HG03025 (cell line): ENCODE data around the gene PLEKHM3.

ENCODE experiments used
- ATAC-seq: cut with Tn5 transposase; IDR thresholded peaks from one replicate; pipeline ENCODE4 v1.9.1; 2021; ENCODE audit warnings: mild to moderate bottlenecking, moderate library complexity; ENCODE audit not compliant: unreplicated experiment, low FRiP score

The PLEKHM3 gene

DNA sequence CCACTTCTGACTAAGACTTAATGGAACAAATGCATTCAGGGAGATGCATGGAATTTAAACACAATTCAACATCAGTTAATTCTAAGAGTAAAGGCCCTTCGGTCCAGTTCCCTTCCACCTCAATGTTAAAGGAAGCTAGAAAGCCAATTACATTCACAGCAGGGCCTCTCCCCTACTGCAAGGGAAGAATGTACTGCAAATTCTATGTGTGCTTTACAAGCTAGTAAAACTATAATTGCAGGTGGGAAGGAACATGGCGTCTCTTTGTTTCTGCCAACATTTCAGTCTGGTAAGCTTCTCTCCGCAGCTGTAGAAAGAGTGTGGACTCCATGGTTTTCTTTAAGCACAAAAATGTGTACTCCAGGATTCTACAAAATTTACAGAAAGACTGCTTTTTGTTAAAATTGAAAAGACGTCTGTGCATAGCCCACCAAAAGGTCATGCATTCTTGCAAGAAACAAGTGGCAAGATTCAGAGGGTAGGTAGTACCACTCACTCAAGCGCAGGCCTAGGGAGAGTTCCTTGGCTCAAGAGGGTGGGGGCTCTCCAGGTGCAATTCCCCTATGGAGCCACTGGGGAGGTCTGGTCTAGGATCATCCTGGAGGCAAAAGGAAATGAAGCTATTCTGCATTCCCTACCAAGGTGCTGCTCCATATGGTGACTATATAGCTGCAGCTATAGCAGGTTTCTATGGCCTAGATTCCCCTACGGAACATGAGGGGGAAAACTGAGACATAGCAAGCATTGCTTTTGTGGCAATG, 128.6 kb downstream of the PLEKHM3 start:
- no peak for ATAC-seq

DNA sequence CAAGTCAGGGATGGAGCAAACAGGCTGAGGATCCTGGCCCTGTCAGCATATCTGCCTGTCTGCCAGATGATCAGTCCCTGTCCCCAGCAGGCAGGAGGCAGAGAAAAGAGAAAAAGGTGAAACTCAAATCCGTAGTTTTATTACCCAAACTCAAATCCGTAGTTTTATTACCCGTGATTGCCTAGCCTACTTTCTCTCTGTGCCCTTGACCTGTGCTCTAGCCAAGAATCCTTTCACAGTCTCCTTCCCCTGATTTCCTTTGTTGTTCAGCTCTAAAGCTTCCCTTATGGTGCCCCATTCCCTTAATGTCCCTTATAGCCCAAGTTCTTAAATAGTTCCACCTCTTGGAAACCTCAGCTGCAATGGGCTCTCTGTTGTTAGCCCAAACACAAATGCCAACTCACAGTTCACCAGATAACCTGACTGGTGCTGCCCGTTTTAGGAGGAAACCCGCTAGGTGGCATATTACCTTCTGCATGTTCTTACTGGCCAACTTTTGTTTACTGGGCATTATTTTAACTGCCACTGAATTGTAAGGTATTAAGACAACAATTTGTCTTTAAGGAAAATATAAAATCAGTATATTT, 130.0 kb downstream of the PLEKHM3 start:
- no peak for ATAC-seq

DNA sequence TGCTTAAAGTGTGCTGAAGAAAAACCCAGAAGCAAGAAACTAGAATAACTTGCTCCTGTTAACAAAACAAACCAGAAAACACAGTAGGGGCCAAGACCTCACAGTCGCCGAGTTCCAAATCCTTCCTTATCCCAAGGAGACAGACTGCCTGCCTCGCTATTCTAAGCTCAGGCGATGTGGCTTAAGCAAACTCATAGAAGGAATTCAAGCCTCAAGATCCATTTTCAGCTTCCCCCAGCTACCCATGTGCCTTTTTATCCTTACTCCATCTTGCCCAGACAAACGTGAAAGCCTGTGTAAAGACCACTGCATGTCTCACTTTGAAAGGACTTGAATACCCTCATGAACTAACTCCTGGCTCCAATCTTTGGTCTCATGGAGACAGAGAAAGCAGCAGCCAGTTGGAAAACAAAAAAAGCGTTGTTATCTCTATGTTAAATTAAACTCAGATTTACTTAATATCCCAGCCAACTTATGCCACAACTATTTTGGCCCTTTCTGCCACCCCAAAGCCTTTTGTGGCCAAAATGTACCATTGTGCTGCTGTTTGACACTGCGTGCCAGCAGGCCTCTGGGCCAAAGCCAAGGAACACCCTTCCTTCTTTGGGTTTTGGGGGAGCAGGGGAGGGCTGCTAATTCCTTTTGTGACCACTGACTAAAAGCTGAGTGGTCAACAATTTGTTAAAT, 132.5 kb downstream of the PLEKHM3 start:
- no peak for ATAC-seq

DNA sequence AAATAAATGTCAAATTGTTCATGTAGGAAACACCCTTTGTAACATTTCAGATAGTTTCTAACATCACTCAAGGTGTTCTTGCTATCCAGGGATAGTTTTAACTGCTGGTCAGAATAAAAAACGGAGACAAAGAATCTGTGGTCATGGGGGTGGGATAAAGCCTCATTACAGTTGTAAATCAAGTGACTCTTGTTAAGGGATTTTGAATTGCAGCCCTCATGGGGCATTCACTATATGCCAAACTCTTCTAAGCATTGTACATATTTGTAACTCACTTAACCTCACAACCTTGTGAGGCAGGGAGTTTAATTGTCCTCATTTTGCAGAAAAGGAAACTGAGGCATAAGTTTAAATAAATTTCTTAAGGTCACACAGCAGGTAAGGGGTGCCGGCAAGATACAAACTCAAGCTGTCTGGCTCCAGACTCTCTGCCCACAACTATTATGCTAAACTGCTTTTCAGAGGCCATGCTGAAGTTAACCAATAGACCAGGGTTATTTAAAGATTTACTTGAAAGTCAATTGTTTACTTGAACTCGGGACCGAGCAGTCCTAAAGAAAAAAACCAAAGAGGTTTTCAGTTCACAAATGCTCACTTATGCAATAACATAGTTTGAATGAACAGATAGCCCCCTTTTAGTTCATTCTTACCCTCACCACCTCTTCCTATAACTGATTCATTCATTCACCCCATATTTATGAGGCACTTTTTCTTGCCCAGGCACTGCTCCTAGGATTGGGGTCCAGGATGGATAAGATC, 134.1 kb downstream of the PLEKHM3 start:
- ATAC-seq, result no peak

DNA sequence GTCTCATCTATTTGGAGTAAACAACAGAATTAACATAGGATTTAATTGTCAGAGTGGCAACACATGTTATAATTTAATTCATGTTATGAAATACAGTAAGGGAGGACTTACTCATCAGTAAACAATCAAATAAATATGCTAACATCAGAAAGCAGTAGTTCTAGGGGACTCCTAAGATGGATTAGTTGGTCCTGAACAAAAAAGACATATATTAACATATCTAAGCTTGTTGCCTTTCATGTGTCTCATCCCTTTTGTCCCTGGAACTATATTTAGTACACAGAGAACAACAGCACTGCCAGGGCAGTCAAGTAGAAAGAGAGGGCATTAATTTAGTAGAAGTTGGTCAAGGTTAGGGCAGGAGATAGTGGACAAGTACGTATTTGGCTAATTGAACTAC, 137.8 kb downstream of the PLEKHM3 start:
- ATAC-seq, result no peak

DNA sequence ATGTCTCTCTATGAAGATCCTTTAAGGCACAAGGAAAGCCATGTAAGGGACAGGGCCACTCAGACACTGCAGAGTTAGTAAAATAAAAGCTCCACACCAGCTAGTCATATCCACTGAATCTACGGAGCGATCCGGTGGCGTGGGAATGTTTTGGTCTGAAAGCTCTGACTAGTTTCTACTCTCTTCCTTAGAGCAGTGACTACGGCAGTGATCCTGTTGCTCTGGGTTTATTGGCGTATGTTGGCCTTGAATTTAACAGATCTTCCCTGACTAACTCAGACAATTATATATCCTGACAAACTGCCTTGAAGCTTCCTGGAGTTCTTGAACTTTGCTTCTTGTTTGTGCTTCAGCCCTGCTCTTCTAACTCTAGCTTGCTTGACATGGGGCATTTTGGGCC, 140.3 kb downstream of the PLEKHM3 start:
- ATAC-seq, result no peak

DNA sequence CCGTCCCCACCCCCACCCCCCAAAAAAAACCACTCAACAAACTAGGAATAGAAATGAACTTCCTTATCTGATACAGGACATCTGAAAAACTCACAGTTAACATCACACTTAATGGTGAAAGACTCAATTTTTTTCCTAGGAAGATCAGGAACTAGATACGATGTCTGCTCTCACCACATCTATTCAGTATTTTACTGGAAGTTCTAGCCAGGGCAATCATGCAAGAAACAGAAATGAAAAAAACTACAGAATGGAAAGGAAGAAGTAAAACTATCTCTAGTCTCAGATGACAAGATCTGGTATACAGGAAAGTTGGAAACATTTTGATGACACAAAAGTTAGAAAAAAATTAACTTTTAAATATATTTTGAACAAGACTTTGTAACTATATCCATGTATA, 141.2 kb downstream of the PLEKHM3 start:
- no peak for ATAC-seq

DNA sequence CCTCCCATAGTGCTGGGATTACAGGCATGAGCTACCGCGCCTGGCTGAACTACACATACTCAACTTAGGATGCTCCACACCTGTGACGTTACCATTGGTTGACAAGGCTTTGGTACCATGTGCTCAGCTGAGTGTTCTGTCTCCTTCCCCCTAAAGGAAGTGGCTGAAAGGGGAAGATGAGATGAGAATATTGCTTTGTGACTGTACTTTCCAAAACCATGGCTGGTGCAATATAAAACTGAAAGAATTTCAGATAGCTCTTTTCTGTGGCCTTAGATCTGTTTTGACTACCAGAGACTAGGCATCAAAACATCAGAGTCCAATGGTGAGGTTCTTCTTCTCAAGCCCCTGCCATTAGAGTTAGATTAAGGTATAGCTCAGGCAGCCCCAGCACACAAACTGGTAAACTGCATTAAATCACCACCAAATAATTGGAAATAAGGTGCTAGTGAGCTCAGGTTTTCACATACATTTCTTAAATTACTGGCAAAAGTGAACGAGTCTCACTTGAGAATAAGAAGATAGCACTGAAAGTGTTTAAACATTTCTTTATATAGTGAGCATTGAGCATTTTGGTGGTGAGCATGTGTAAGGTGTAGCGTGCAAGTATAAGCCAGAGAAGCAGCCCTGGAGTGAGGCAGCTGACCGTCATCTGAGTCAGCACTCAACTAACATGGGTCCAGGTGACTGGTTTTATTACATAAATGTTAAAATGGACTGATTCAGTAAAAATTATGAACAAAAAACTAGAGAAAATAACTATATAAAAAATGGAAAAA, 142.1 kb downstream of the PLEKHM3 start:
- ATAC-seq, result no peak

DNA sequence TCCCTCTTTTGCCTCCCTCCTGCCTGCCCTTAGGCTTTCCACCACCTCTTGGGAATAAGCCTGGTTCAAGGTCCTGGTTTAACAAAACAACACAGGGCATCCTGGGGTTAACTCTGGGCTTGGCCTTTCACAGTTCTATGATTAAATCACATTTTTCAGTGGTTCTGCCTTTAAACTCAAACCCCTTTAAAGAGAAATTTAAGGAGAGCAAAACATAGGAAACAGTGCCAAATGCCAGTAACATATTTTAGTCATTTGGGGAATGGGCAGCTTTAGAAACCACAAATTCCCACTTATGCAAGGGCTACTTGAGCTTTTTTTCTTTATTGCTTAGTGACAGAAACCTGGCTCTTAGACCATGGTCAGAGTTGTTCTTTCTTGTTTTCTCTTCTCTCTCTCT, 143.4 kb downstream of the PLEKHM3 start:
- ATAC-seq, result no peak

DNA sequence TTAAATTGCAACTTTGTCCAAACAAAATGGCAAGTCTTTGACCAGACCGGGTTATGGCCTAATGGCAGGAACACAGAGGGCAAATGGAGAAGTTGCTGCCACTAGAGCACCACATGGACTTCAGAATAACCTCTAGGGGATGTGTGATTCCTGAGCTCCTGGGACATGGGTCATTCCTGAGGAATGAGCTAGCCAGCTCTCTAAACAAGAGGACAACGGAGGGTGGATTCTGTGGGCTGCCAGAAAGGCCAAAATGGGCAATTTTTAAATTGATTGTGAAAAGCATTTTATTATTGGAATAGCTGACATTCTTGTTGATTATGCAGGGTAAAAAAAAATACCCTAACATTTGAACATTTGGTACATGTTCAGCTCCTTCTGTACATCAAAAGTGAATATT, 145.8 kb downstream of the PLEKHM3 start:
- no peak for ATAC-seq

DNA sequence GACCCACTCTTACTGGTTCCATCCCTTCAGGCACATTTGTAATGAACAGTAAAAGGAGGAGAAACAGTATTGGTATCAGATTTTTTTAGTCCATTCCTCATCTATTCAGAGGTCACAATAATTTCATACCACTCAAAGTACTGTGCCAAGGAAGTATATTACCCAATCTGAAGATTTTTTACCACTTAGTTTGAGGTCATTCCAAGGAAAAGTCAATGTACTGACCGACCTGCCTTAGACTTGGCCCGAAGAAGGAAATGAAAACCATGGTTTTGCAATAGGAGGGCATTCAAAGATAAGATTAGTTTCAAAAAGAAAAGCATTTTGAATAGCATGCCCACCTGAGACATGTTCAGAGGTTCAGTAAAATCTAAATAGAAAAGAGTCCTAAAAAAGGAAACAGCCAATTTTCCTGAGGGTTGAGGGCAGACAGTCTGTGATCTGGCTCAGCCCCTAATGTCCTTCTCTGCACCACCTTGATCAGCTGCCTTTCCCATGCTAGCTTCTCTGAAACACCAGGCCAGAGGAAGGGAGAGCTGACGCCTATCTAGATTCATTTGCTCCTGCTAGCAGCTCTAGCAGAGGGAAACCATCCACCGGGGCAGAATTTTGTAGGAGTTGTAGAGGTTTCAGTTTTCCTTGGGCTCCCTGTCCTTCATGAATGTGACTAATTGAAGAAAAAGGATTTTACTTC, 148.3 kb downstream of the PLEKHM3 start:
- no peak for ATAC-seq

DNA sequence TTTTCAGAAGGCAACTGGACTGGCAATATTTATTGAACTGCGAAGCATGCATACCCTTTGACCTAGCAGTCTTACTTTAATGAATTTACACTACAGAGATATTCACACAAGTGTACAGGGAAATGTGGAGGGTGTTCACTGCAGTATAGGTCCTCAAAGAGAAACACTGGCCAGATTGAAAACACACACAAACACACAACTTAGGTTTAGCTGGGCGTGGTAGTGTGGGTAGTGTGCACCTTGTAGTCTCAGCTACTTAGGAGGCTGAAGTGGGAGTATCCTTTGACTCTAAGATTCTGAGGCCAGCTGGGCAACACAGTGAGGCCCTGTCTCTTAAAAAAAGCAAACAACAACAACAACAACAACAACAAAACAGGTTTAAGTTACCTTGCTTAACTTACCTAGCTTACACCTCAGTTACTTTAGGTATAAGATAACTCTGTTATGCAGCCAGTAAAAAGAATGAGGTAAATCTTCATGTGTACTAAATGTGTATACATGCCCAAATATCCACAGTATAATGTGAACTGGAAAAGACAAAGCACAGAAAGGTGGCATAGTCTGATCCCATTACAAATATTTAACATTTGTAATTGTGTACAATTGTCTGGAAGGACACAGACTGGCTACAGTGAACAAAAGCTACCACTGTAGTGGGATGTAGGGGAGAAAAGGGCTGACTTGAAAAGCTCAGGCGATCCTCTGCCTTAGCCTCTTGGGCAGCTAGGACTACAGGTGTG, 149.7 kb downstream of the PLEKHM3 start:
- no peak for ATAC-seq

DNA sequence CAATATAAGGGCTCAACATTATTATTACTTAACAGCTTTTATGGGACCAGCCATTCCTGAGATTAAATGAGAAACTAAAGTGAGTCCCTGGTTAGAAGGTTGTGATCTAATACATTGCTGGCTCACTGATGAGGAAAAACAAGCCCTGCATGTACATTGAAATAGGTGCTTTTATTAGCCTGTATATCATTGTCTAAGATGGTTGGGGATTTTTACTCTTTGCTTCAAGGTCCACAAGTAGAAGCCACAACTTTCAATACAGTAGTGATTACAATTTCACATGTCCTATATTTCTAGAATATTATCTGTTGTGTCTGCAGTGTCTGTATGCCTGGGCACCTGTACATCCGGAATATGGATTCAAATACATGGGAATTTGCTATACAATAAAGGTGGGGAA, 151.5 kb downstream of the PLEKHM3 start:
- no peak for ATAC-seq

DNA sequence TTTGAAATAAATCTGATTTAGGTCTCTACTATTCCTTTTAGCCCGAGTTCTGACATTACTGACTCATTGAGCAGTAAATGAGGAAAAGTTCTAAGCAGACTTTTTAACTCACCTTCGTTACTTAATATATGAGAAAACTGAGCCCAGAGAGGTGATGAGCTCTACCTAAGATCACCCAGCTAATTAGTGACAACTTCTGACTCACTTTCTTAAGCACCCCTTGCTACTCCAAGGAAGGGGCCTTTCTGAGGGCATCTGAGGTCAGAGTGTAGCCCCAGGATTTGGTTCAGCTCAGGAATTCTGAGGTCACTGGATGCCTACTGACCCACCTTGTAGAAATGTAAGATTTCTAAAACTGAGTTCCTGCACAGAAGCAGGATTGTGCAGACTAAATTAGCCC, 153.4 kb downstream of the PLEKHM3 start:
- no peak for ATAC-seq

DNA sequence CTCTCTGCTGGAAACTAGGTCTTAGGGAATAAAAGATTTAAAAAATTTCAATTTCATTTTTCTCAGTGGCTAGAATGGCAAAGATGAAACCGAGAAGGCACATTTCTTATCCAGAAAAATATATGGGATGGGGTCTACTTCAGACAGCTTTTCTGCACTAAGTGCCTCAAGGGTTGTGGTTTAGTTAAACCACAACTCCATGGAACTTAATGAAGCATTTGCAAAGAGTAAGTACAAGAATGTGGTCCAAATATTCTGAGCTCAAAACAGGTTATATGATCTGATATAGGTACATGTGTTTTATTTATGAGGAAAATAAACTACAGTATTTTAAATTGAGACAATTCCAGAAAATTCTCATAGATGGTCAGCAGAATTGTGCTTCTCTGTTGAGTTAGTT, 153.8 kb downstream of the PLEKHM3 start:
- ATAC-seq, result no peak

DNA sequence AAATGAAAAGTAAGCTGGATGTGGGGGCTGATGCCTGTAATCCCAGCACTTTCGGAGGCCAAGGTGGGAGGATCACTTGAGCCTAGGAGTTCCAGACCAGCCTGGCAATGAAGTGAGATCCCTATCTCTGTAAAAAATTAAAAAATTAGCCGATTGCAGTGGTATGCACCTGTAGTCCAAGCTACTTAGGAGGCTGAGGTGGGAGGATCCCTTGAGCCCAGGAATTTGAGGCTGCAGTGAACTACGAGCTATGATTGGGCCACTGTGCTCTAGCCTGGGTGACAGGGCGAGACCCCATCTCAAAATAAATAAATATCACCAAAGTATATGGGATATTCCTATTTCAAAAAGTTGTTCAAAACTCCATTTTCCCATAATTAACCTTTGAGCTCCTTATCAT, 154.5 kb downstream of the PLEKHM3 start:
- no peak for ATAC-seq

DNA sequence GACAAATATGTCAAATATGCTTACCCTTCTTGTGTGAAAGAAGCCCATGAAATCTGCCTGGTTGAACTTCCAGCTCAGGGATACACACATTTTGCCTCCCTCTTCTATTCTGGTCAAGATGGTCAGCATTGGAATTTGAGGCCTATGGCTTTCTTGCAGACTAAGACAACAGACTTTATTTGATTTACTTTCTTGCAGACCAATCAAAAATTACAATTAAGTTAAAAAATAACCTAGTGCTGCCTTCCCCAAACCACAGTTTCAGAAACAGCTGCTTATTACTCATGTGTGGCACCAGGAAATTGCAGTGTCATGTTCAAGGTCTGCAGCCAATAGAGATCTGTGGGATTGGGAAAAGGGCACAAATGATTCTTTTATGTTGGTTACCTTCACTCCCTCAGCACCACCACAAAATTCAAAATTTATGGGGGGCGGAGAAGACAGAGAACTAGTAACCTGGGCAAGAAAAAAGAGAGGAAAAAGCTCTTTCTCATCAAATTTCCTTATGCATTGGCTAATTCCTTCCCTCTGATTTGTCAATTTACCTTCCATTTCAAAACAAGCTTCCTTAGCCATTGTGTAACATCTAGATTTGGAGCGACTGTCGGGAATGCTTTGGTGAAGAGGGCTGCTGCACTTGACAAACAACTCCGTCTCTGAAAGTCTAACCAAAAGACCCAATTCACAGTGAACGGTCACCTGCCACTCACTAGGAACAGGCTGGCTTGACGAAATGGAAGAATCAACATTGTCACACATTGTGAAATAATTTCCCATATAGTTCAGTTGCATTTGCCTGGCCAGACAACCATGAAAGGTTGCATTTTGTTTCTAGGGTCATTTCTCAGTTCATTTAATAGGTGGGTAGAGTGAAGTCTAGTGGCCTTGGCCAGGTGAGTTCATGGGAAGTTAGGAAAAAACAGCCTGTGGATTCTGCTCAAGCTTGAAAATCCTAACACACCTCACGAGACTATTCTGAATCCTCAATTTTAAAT, 155.2 kb downstream of the PLEKHM3 start:
- ATAC-seq, result no peak
